ENCODE results near the gene LOXL1.

Gene LOXL1

DNA sequence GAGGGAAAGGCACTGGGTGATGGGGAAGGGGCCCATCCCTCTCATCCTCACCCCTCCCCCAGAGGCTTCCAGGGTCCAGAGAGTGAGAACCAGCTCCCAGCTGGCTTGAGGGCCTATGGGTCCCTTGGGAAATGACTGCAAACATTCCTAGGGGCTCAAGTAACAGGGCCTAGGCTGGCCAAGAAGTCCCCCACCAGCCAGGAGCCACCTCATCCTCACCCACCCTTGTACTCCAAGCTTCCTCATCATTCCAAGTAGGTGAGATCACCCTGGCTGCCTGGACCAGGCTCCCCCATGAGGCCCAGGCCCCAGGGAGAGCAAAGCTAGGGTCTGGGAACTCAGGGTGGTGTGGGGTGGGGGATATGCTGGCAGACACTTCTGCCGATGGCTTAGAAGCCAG lies 14.8 kb downstream of the LOXL1 start:
- Mint-ChIP-seq H3K36me3 (ENCODE audit: insufficient read depth) (peaks cover 2% of the 10 kb centered on the region), H3K27me3 (no peaks in the 10 kb centered on the region), H3K9me3 (no peaks in the 10 kb centered on the region), H3K27ac (ENCODE audit: low read depth) (peak overlapping the region; percentile 51), H3K4me1 (peaks cover 18% of the 10 kb centered on the region), H3K4me3 (no peak overlapping the region)
- DNase-seq (ENCODE audit: low spot score in 2 of 2) (no peak), ATAC-seq (replicated peaks; ENCODE audit: extremely low read depth, poor library complexity, severe bottlenecking) (no peak)

DNA sequence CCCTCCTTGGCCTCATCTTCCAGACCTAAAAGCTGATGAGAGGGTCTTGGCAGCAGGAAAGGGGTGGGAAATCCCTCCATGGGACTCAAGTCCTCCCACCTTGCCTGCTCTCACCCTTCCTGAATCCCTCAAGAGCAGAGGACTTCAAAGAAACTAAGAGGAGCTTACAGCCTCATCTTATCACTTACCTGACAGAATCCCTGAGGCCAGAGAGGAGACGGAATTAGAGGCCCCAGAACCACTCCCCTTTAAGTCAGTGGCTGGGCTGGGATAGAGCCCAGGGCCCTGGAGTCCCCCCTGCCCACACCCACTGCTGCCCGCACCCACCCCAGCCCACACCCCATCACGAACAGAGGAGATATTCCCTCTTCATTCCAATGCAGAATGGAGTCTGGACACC lies 15.2 kb downstream of the LOXL1 start:
- DNase-seq (ENCODE audit: low spot score in 2 of 2) (no peak), ATAC-seq (replicated peaks; ENCODE audit: extremely low read depth, poor library complexity, severe bottlenecking) (no peak)
- Mint-ChIP-seq H3K9me3 (no peaks in the 10 kb centered on the region), H3K4me3 (peak overlapping the region; percentile 14), H3K27me3 (no peaks in the 10 kb centered on the region), H3K4me1 (peaks cover 18% of the 10 kb centered on the region), H3K27ac (ENCODE audit: low read depth) (peak overlapping the region; percentile 51), H3K36me3 (ENCODE audit: insufficient read depth) (peaks cover 2% of the 10 kb centered on the region)

DNA sequence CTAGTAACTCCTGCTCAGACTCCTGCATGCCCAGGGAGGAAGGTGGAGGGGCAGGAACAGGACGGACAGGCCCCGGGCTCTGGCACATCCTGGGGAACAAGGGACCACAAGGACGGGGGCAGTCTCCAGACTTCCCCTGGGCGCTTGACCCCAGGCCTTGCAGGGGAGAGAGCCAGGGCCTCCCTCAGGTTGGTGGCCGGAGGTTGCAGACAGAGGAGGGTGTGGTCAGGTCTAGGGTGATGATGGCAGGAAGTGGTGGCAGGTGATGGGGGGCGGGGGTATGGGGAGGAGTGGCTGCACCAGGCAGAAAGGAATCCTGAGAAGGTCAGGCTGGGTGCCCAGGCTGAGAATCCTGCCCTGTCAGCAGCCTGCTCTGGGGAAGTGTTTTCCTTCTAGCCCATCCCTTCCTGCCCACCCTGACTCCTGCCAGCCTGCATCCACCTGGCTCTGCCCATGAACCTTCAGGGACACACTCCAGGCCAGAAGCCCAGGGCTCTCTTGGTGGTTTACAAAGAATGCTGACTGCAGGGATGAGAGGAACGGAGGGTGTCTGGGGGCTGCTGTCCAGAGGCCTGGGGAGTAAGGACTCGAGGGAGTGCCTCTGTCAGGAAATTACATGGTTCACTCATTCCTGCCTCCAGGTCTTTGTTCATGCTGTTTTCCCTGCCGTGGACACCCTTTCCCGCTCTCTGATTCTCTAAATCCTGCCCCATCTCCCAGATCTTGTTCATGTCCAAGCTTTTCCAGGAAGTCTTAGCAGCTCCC lies 15.8 kb downstream of the LOXL1 start:
- DNase-seq (ENCODE audit: low spot score in 2 of 2) (no peak), ATAC-seq (replicated peaks; ENCODE audit: extremely low read depth, poor library complexity, severe bottlenecking) (peak; percentile 70)
- H3K9me3 Mint-ChIP-seq = no peaks in the 10 kb centered on the region
- peaks cover 18% of the 10 kb centered on the region for H3K4me1 Mint-ChIP-seq
- H3K27ac Mint-ChIP-seq (ENCODE audit: low read depth) = peak overlapping the region; percentile 51
- H3K36me3 Mint-ChIP-seq (ENCODE audit: insufficient read depth) = peaks cover 2% of the 10 kb centered on the region
- H3K4me3 Mint-ChIP-seq = peak overlapping the region; percentile 14
- no peaks in the 10 kb centered on the region for H3K27me3 Mint-ChIP-seq

DNA sequence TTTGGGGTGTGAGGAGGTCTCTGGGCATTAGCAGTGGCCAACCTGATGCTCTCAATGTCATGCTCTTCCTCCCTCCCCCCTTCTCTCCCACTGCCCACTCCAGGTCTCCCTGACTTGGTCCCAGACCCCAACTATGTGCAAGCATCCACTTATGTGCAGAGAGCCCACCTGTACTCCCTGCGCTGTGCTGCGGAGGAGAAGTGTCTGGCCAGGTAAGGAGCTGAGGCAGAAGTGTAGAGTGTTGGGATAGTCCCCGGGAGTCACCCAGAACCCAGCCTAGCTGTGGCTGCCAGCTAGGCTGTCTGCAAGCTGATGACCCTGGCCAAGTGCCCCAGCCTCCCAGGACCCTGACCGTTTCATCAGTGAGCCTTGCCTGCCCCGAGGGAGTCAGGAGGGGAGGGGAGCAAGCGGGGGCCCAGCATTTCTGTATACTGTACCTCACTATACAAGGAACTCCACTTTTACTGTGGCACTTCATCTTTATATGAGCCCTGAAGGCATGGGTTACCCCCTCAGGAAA lies 16.5 kb downstream of the LOXL1 start:
- ATAC-seq (replicated peaks; ENCODE audit: extremely low read depth, poor library complexity, severe bottlenecking) (no peak), DNase-seq (ENCODE audit: low spot score in 2 of 2) (no peak)
- H3K27ac Mint-ChIP-seq (ENCODE audit: low read depth) = peak overlapping the region; percentile 51
- H3K36me3 Mint-ChIP-seq (ENCODE audit: insufficient read depth) = peaks cover 2% of the 10 kb centered on the region
- no peak overlapping the region for H3K4me3 Mint-ChIP-seq
- H3K4me1 Mint-ChIP-seq = peaks cover 18% of the 10 kb centered on the region
- H3K27me3 Mint-ChIP-seq = no peaks in the 10 kb centered on the region
- H3K9me3 Mint-ChIP-seq = no peaks in the 10 kb centered on the region

DNA sequence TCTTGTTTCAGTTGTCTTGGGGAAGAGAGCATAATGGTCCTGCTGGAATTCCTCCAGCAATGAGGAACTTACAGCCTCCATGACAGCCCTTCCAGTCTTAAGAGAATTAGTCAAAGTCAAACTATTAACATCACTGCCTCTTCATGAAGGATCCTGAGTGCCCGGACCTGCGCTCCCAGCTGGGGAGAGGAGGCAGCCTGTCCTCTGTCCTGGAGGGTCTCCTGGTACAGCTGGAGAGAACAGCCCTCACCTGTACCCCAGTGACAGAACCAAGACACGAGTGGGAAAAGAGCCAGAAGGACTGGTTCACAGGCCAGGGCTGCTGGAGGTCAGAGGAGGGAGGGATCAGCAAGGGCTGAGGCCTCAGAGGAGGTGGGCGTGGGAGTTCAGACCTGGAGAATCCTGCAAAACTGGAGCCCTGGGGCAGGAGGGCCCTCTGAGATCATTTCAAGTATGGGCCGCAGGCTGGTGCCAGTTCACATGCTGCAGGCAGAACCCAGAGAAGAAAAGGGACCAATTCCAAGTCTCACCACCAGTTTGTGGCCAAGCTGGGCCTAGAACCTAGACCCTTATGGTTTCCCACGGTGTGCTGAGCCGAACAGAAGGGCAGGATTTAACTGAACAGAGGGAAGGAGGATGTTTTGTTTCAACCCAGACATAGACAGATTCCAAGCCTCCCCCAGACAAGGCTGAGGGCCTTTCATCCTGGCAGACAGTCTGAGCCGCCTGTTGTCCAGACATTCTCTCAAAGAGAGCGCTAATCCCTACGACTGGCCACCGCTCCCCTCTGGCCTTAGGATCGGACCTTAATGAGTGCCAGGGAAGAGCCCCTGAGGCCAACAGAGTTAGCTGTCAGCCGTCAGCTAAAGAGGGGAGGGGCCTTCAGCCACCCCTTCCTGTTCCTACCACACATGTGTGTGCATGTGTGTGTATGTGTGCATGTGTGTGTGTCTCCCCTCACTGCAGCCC lies 18.2 kb downstream of the LOXL1 start:
- Mint-ChIP-seq H3K27ac (ENCODE audit: low read depth) (no peak overlapping the region), H3K4me3 (no peak overlapping the region), H3K27me3 (no peaks in the 10 kb centered on the region), H3K9me3 (no peaks in the 10 kb centered on the region), H3K4me1 (peaks cover 18% of the 10 kb centered on the region), H3K36me3 (ENCODE audit: insufficient read depth) (peaks cover 3% of the 10 kb centered on the region)
- DNase-seq (ENCODE audit: low spot score in 2 of 2) (no peak), ATAC-seq (replicated peaks; ENCODE audit: extremely low read depth, poor library complexity, severe bottlenecking) (no peak)

DNA sequence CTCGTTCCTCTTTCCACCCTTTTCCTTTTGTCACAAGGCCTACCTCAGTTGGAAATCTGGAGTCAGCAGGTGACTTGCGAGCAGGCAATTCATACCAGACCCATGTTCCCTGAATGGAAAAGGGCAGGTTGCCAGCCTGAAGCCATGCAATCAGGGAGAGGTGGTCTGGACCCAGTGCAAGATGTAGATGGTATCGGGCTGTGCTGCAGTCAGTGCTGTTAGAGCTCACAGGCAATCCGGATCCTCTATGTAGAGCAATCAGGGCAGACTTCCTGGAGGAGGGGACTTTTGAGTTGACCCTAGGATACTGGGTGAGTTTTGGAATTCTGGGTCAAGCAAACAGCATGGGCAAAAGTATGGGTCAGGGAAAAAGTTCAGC lies 18.9 kb downstream of the LOXL1 start:
- H3K9me3 Mint-ChIP-seq = no peaks in the 10 kb centered on the region
- H3K36me3 Mint-ChIP-seq (ENCODE audit: insufficient read depth) = peaks cover 3% of the 10 kb centered on the region
- H3K4me1 Mint-ChIP-seq = peaks cover 18% of the 10 kb centered on the region
- H3K27ac Mint-ChIP-seq (ENCODE audit: low read depth) = no peak overlapping the region
- DNase-seq (ENCODE audit: low spot score in 2 of 2) = no peak
- no peak overlapping the region for H3K4me3 Mint-ChIP-seq
- ATAC-seq (replicated peaks; ENCODE audit: extremely low read depth, poor library complexity, severe bottlenecking) = no peak
- no peaks in the 10 kb centered on the region for H3K27me3 Mint-ChIP-seq

DNA sequence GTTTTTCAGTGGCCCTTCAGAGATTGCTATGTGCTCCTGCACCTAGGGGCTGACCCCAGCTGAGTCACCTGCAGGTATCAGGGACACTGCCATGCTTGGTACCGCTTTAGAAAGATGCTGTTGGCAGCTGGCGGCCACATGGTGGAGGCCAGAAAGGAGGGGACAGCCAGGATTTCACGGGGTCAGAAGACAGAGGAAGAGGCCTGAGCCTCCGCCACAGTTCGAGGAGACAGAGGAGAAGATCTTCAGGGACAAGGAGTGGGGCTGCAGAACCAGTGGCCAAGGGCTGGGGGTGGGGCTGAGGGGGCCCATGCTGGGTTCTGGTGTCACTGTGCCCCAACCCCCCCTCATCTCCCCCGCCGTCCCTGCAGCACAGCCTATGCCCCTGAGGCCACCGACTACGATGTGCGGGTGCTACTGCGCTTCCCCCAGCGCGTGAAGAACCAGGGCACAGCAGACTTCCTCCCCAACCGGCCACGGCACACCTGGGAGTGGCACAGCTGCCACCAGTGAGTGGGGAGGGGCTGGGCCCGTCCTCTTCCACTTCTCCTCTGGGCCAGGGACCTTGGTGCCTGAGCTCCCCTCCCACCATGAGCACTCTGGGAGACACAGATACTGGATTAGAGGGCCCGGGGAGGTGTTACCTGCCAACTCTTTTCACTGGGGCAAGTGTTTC lies 19.9 kb downstream of the LOXL1 start:
- peaks cover 23% of the 10 kb centered on the region for H3K4me1 Mint-ChIP-seq
- ATAC-seq (replicated peaks; ENCODE audit: extremely low read depth, poor library complexity, severe bottlenecking) = no peak
- H3K9me3 Mint-ChIP-seq = no peaks in the 10 kb centered on the region
- no peaks in the 10 kb centered on the region for H3K27me3 Mint-ChIP-seq
- DNase-seq (ENCODE audit: low spot score in 2 of 2) = no peak
- no peak overlapping the region for H3K4me3 Mint-ChIP-seq
- peaks cover 3% of the 10 kb centered on the region for H3K36me3 Mint-ChIP-seq (ENCODE audit: insufficient read depth)
- H3K27ac Mint-ChIP-seq (ENCODE audit: low read depth) = no peak overlapping the region

DNA sequence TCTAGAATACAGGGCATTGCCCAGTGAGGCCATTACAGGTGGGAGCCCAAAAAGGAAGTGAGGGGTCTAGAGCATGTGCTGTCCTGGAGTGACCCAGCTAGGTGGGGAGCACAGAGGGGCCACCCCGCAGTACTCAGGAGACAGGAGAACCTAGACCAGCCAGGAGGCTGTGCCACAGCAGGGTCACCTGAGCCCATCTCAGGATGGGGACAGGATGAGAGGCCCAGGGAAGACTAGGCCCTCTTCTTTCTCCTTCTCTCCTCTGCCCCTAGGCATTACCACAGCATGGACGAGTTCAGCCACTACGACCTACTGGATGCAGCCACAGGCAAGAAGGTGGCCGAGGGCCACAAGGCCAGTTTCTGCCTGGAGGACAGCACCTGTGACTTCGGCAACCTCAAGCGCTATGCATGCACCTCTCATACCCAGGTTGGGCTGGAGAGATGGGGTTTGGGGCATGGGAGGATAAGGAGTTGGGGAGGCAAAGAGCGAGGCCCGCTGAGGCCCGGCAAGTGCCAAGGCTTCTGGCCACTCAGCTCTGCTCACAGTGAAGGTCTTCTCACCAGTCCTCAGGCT lies 20.6 kb downstream of the LOXL1 start:
- H3K4me3 Mint-ChIP-seq = no peak overlapping the region

DNA sequence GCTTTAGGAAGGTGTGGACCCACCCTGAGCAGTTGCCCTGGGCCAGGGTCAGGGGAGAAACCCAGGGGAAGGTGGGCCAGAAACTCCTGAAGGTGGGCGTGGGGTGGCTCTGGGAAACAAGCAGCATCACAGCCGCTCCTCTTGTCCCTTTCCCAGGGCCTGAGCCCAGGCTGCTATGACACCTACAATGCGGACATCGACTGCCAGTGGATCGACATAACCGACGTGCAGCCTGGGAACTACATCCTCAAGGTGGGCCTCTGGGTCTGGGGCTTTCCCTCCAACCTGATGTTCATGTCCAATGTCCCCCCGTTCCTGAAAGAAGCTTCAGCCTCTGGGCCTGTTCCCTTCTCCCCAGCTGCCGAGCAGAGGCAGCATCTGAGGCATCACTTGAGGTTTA lies 21.4 kb downstream of the LOXL1 start:
- peaks cover 2% of the 10 kb centered on the region for H3K36me3 Mint-ChIP-seq (ENCODE audit: insufficient read depth)
- H3K4me3 Mint-ChIP-seq = no peak overlapping the region
- H3K9me3 Mint-ChIP-seq = no peaks in the 10 kb centered on the region
- no peaks in the 10 kb centered on the region for H3K27me3 Mint-ChIP-seq
- no peak overlapping the region for H3K27ac Mint-ChIP-seq (ENCODE audit: low read depth)
- no peak for DNase-seq (ENCODE audit: low spot score in 2 of 2)
- H3K4me1 Mint-ChIP-seq = peaks cover 12% of the 10 kb centered on the region
- no peak for ATAC-seq (replicated peaks; ENCODE audit: extremely low read depth, poor library complexity, severe bottlenecking)

More for the DNA sequence above, 20.6 kb downstream of the LOXL1 start:
- H3K36me3 Mint-ChIP-seq (ENCODE audit: insufficient read depth) = peaks cover 2% of the 10 kb centered on the region
- H3K27ac Mint-ChIP-seq (ENCODE audit: low read depth) = no peak overlapping the region
- ATAC-seq (replicated peaks; ENCODE audit: extremely low read depth, poor library complexity, severe bottlenecking) (no peak), DNase-seq (ENCODE audit: low spot score in 2 of 2) (no peak)
- no peaks in the 10 kb centered on the region for H3K27me3 Mint-ChIP-seq
- H3K4me1 Mint-ChIP-seq = peaks cover 20% of the 10 kb centered on the region
- no peaks in the 10 kb centered on the region for H3K9me3 Mint-ChIP-seq

DNA sequence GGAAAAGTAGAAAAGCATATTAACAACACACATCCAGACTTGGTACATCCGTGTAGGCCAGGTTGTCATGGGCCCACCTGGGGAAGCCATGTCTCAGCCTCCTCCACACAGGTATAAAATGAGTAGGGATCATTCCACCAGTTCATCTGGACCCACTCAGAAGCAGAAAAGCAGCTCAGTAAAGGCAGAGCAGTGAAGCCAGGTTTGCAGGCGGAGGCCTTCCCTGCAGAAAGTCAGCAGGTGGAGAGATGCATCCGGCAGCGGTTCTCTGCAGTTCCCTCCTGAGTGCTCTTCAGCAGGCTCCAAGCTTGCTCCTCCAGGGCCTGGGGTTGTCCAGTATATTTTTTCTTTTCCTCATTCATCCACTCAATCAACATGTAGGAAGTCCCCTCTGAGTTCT lies 22.1 kb downstream of the LOXL1 start:
- no peak for ATAC-seq (replicated peaks; ENCODE audit: extremely low read depth, poor library complexity, severe bottlenecking)
- H3K4me3 Mint-ChIP-seq = no peak overlapping the region
- no peak overlapping the region for H3K27ac Mint-ChIP-seq (ENCODE audit: low read depth)
- no peak for DNase-seq (ENCODE audit: low spot score in 2 of 2)
- no peaks in the 10 kb centered on the region for H3K27me3 Mint-ChIP-seq
- no peaks in the 10 kb centered on the region for H3K9me3 Mint-ChIP-seq
- peaks cover 2% of the 10 kb centered on the region for H3K36me3 Mint-ChIP-seq (ENCODE audit: insufficient read depth)
- peaks cover 9% of the 10 kb centered on the region for H3K4me1 Mint-ChIP-seq

DNA sequence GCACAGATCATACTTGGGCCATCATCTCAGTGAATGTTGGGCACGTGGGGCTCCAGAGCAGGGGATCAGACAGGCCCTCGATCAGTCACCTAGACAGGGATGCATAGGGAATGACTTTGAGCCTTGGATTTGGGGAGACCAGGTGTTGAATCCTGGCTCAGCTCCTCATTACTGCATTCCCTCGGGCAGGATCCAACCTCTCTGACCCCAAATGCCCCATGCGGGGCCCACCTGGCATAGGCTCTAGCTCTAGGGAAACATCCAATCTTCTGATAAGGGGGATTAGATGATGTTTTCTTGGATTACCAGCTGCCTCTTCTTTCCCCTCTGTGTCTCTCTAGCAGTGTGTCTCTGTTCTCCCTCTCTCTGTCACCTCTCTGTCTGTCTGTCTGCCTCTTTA lies 22.7 kb downstream of the LOXL1 start:
- peaks cover 9% of the 10 kb centered on the region for H3K4me1 Mint-ChIP-seq
- H3K9me3 Mint-ChIP-seq = no peaks in the 10 kb centered on the region
- no peak for DNase-seq (ENCODE audit: low spot score in 2 of 2)
- ATAC-seq (replicated peaks; ENCODE audit: extremely low read depth, poor library complexity, severe bottlenecking) = no peak
- no peak overlapping the region for H3K27ac Mint-ChIP-seq (ENCODE audit: low read depth)
- no peaks in the 10 kb centered on the region for H3K27me3 Mint-ChIP-seq
- H3K36me3 Mint-ChIP-seq (ENCODE audit: insufficient read depth) = peaks cover 2% of the 10 kb centered on the region
- H3K4me3 Mint-ChIP-seq = no peak overlapping the region

DNA sequence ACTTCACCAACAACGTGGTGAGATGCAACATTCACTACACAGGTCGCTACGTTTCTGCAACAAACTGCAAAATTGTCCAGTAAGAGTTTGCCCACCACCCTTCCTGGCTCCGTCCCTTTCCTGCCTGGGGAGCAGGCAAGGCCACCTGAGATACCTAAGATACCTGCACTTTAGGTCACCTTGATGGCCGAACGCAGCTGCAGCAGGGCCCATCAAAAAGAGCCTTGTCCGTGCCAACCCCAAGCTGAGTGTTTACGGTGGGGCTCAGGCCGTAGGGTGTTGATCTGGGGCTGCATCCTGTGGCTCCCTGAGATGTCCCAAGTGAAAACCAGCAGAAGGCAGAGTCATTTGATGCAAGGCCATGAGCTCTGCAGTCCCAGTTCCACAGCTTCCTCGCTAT lies 23.2 kb downstream of the LOXL1 start:
- Mint-ChIP-seq H3K27ac (ENCODE audit: low read depth) (no peak overlapping the region), H3K9me3 (no peaks in the 10 kb centered on the region), H3K4me3 (no peak overlapping the region), H3K4me1 (peaks cover 9% of the 10 kb centered on the region), H3K36me3 (ENCODE audit: insufficient read depth) (peaks cover 2% of the 10 kb centered on the region), H3K27me3 (no peaks in the 10 kb centered on the region)
- no peak for DNase-seq (ENCODE audit: low spot score in 2 of 2)
- no peak for ATAC-seq (replicated peaks; ENCODE audit: extremely low read depth, poor library complexity, severe bottlenecking)

All from central memory CD8-positive, alpha-beta T cell (primary cell).